Measurements from ENCODE around the gene C10orf90. TPM values are rescaled to one million over a fixed set of nuclear protein-coding genes. Genes with fewer than 3 reads are reported as not detected.

C10orf90 gene
- total and polyA plus RNA-seq, 2 experiments from 2014 or later, result 0.20 TPM; not detected in 1

DNA sequence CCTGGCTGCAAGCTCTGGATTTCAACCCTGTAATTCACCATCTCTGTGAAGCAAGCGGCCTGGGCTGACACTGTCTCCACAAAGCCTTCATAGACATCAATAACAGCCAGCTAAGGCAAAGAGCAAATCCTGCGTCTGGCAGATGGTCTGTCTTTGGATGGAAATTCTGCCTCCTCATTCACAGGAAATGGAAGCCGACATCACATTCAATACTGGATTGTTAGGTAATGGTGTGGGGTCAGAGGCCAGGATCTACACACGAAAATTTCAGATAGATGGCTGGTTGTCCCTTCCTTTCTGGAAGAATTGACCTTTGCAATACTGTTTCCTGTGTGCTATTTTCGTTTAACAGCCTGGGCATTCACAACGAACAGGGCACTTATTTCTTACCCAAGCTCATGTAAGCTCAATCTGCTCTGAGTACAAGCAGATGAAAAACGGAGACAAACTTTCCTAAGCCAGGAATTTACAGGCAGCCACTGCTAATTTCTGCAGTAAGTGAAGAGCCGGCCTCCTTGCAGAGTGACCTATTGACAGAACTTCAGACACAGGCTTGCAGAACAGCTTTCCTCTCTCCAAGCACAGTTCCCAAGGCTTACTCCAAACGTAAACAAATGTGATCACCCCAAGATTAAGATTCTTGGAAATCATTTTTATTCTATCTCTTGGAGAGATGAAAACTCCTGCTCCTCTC is 279.2 kb downstream of the C10orf90 start:
- TF ChIP-seq EZH2phosphoT487 (IDR thresholded peaks at IDR 0.05; ENCODE audit: low read depth, severe bottlenecking, unreplicated experiment) (no peak), EZH2 (IDR thresholded peaks at IDR 0.05; ENCODE audit: borderline replicate concordance) (no peak)
- TF ChIP-seq, protein P1, sequence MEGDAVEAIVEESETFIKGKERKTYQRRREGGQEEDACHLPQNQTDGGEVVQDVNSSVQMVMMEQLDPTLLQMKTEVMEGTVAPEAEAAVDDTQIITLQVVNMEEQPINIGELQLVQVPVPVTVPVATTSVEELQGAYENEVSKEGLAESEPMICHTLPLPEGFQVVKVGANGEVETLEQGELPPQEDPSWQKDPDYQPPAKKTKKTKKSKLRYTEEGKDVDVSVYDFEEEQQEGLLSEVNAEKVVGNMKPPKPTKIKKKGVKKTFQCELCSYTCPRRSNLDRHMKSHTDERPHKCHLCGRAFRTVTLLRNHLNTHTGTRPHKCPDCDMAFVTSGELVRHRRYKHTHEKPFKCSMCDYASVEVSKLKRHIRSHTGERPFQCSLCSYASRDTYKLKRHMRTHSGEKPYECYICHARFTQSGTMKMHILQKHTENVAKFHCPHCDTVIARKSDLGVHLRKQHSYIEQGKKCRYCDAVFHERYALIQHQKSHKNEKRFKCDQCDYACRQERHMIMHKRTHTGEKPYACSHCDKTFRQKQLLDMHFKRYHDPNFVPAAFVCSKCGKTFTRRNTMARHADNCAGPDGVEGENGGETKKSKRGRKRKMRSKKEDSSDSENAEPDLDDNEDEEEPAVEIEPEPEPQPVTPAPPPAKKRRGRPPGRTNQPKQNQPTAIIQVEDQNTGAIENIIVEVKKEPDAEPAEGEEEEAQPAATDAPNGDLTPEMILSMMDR (IDR thresholded peaks at IDR 0.05; ENCODE audit: poor library complexity), result no peak
- no peaks in the 10 kb centered on the region for H3K9me2 ChIP-seq (replicated peaks; ENCODE audit: insufficient read depth)
- peak; percentile 21 for DNase-seq (ENCODE audit: low spot score)
- H3K4me2 ChIP-seq, result no peak overlapping the region
- no peaks in the 10 kb centered on the region for H4K20me1 ChIP-seq (ENCODE audit: insufficient read depth, poor library complexity, severe bottlenecking)
- H3K36me3 ChIP-seq (replicated peaks; ENCODE audit: insufficient read depth, low read depth), result no peaks in the 10 kb centered on the region
- H3K79me2 ChIP-seq, result no peaks in the 10 kb centered on the region
- no peak overlapping the region for H3K4me3 ChIP-seq
- peaks cover 37% of the 10 kb centered on the region for H3K27me3 ChIP-seq
- H3K4me1 ChIP-seq (ENCODE audit: insufficient read depth), result no peaks in the 10 kb centered on the region
- H2AFZ ChIP-seq, result no peak overlapping the region
- WGBS (ENCODE audit: low lambda C conversion rate, missing lambda C conversion rate), result 44% methylated on average over 9 of the region's 9 CpGs
- no peaks in the 10 kb centered on the region for H3K9me3 ChIP-seq (ENCODE audit: low read depth)
- no peak overlapping the region for H3K27ac ChIP-seq

DNA sequence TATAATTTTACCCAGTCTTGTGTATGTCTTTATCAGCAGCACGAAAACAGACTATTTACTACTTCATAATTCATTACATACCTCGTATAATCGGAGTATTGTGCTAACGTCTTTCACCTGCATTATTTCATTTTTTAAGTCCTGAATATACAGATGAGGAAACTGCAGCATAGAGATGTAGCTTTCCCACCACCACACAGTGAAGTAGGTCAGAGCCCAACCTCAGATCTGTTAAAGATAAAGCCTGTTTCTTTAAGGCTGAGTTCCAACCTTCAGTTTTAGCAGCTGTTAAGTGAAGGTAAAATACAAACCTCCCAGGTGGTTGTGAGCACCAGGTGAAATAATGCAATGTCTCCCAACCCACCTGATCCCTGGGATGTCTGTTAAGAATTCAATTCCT is 280.2 kb downstream of the C10orf90 start:
- H3K27me3 ChIP-seq, result peaks cover 37% of the 10 kb centered on the region
- no peaks in the 10 kb centered on the region for H3K9me3 ChIP-seq (ENCODE audit: low read depth)
- no peaks in the 10 kb centered on the region for H4K20me1 ChIP-seq (ENCODE audit: insufficient read depth, poor library complexity, severe bottlenecking)
- WGBS (ENCODE audit: low lambda C conversion rate, missing lambda C conversion rate), result 92% methylated on average over 4 of the region's 4 CpGs
- H3K27ac ChIP-seq, result no peak overlapping the region
- no peaks in the 10 kb centered on the region for H3K36me3 ChIP-seq (replicated peaks; ENCODE audit: insufficient read depth, low read depth)
- H3K4me2 ChIP-seq, result no peak overlapping the region
- H3K79me2 ChIP-seq, result no peaks in the 10 kb centered on the region
- H3K4me1 ChIP-seq (ENCODE audit: insufficient read depth), result no peaks in the 10 kb centered on the region
- no peak for DNase-seq (ENCODE audit: low spot score)
- H3K4me3 ChIP-seq, result no peak overlapping the region
- TF ChIP-seq, protein P1 (IDR thresholded peaks at IDR 0.05; ENCODE audit: poor library complexity), result no peak
- no peak for TF ChIP-seq EZH2phosphoT487 (IDR thresholded peaks at IDR 0.05; ENCODE audit: low read depth, severe bottlenecking, unreplicated experiment)
- no peak for TF ChIP-seq EZH2 (IDR thresholded peaks at IDR 0.05; ENCODE audit: borderline replicate concordance)
- H2AFZ ChIP-seq, result no peak overlapping the region
- H3K9me2 ChIP-seq (replicated peaks; ENCODE audit: insufficient read depth), result no peaks in the 10 kb centered on the region

DNA sequence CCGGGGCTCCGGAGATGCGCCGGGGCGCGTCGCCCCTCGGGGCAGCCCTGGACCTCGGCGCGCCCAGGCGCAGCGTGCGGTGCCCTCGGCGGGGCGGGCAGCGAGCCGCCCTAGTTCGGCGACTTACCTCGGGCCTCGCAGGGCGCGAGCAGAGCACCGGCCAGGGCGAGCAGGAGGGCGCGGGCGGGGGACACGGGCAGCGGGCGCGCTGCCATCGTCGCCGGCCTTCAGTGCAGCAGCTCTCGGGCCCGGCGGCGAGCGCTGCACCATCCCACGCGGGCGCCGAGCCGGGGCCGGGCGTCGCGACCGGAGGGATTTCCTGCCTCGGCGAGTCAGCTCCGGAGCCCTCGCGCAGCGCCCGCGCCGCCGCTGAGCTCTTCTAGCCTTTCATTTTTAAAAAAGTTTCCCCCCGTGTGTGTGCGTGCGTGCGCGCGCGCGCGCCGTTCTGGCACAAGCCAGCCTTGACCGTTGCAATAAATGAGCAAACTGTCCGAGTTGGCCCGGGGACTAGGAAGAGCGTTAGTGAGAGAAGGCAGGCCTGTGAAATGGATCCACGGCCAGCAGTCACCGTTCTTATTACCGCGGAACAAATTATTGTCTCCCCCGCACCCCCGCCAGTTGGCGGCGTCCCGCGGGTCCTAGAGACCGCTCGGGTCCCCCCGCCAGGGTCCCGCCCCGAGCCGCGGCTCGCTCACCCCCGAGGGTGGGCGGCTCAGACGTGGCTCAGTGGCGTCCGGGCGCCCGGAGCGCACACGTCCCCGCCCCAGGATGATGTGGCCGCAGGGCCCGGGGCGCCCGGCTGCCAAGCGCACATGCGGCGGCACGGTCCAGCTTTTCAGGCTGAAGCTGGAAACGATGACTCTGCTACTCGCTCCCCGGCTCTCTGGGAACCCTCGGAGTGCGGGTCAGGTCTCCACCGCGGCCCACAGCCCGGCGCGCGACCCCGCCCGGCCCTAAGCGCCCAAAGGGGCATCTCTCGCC is 282.3 kb downstream of the C10orf90 start, which contains the start of gene ADAM12:
Gene ADAM12 (minus strand): TSS at position 547 of the 981 bp plus-strand sequence. CDS start 332 bp downstream, at position 215.
- Histone ChIP-seq H3K27ac (no peak within 1 kb of the TSS), H4K20me1 (ENCODE audit: insufficient read depth, poor library complexity, severe bottlenecking) (no peaks in the 10 kb centered on the region), H3K9me3 (ENCODE audit: low read depth) (no peaks in the 10 kb centered on the region), H2AFZ (peak within 1 kb of the TSS; percentile 45), H3K4me1 (ENCODE audit: insufficient read depth) (no peaks in the 10 kb centered on the region), H3K27me3 (peaks cover 37% of the 10 kb centered on the region), H3K9me2 (replicated peaks; ENCODE audit: insufficient read depth) (no peaks in the 10 kb centered on the region), H3K4me2 (peak within 1 kb of the TSS; percentile 84), H3K36me3 (replicated peaks; ENCODE audit: insufficient read depth, low read depth) (no peaks in the 10 kb centered on the region), H3K79me2 (no peaks in the 10 kb centered on the region), H3K4me3 (peak within 1 kb of the TSS; percentile 28)
- TF ChIP-seq EZH2phosphoT487 (IDR thresholded peaks at IDR 0.05; ENCODE audit: low read depth, severe bottlenecking, unreplicated experiment) (no peak), EZH2 (IDR thresholded peaks at IDR 0.05; ENCODE audit: borderline replicate concordance) (no peak)
- TF ChIP-seq, protein P1 (IDR thresholded peaks at IDR 0.05; ENCODE audit: poor library complexity), result no peak
- WGBS (ENCODE audit: low lambda C conversion rate, missing lambda C conversion rate), result 3% methylated on average over 61 of the region's 127 CpGs
- DNase-seq (ENCODE audit: low spot score), result peak; percentile 39

Measured in hepatocyte (in vitro differentiated cells).